ENCODE data around the gene PDK2.

PDK2 gene

DNA sequence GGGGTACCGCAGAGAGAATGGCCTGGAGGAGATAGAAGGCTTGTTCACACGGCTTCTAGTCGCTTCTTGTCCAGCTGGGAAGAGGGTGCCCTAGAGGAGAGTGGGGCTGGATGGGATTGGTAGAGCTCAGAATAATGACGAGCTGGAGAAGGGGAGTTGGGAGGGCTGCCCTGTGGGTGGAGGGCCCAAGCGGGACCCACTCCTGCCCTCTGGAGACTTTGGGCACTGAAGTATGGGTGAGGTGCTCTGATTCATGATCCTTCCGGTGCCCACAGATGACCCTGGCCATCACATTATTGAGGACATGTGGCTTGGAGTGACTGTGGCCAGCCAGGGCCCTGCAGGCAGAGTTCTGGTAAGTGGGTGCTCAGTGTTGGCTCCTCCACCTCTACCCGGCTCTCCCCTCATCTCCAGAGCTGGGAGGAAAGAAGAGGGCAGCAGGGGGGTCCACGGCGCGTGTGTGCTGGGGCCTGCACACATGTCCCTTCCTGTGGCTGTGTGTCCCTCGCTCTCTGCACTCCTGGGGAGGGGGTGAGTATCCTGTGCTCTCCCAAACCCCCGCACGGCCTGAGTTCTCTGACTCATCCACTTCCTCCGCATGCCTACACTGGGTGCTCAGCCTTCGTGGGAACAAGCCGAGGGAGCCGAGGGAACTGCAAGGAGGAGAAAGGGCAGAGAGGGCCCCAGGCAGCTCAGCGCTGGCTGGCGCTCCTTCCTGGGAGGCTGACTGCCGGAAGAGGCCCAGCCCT is 30.7 kb upstream of the PDK2 start:
- TF ChIP-seq CTCF (IDR thresholded peaks at IDR 0.05; ENCODE audit: poor library complexity, severe bottlenecking) = no peak
- Histone ChIP-seq H3K27me3 (ENCODE audit: insufficient read depth, poor library complexity, severe bottlenecking) (no peaks in the 10 kb centered on the region), H3K36me3 (ENCODE audit: low read depth) (peaks cover 90% of the 10 kb centered on the region), H3K27ac (ENCODE audit: poor library complexity, severe bottlenecking) (peak overlapping the region; percentile 100), H3K9me3 (ENCODE audit: severe bottlenecking) (no peaks in the 10 kb centered on the region), H3K4me3 (ENCODE audit: severe bottlenecking) (no peak overlapping the region), H3K4me1 (ENCODE audit: insufficient read depth, poor library complexity, severe bottlenecking) (peaks cover 56% of the 10 kb centered on the region)
- peak; percentile 58 for ATAC-seq (ENCODE audit: low read depth)
- peak; percentile 99 for DNase-seq (ENCODE audit: low spot score)

DNA sequence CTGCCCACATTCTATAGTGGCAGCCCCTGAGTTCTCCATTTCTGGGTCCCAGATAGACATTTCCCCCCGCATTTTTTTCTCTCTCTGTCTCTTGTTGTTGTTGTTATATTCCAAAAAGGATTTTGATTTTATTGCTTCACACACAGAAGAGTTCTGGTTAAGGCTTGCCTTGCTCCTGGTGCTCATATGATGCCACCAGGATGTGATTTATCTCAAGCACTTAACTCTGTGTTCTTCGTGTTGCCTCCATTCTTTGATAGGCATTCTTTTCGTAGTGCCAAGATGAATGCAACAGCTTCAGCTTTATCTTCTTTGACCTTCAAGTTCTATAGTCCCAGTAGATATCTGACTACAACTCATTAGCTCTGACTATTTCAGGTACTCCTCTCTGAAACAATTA is 30.1 kb upstream of the PDK2 start:
- Histone ChIP-seq H3K27ac (ENCODE audit: poor library complexity, severe bottlenecking) (peak overlapping the region; percentile 100), H3K36me3 (ENCODE audit: low read depth) (peaks cover 90% of the 10 kb centered on the region), H3K4me1 (ENCODE audit: insufficient read depth, poor library complexity, severe bottlenecking) (peaks cover 50% of the 10 kb centered on the region), H3K27me3 (ENCODE audit: insufficient read depth, poor library complexity, severe bottlenecking) (no peaks in the 10 kb centered on the region), H3K4me3 (ENCODE audit: severe bottlenecking) (no peak overlapping the region), H3K9me3 (ENCODE audit: severe bottlenecking) (no peaks in the 10 kb centered on the region)
- ATAC-seq (ENCODE audit: low read depth) = no peak
- no peak for DNase-seq (ENCODE audit: low spot score)
- TF ChIP-seq CTCF (IDR thresholded peaks at IDR 0.05; ENCODE audit: poor library complexity, severe bottlenecking) = no peak

DNA sequence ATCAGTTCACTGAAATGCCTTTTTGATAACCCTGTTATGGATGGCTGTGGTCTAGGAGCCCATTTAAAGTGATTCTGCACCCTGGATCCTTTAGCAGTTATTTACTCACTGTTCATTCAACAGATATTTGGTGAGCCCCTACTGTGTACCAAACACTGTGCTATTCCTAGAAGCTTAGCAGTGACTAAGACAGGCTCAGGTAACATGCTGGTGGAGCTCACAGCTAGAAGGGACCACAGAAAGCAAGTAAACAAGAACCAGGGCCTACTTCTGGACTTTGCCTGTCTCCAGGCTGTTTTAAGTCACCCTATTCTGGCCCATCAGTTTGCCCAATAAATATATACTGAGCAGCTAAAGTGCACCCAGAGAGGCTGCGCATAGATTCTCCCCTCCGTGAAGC is 28.2 kb upstream of the PDK2 start:
- TF ChIP-seq CTCF (IDR thresholded peaks at IDR 0.05; ENCODE audit: poor library complexity, severe bottlenecking) = no peak
- H3K4me3 ChIP-seq (ENCODE audit: severe bottlenecking) = no peak overlapping the region
- no peaks in the 10 kb centered on the region for H3K27me3 ChIP-seq (ENCODE audit: insufficient read depth, poor library complexity, severe bottlenecking)
- H3K4me1 ChIP-seq (ENCODE audit: insufficient read depth, poor library complexity, severe bottlenecking) = peaks cover 33% of the 10 kb centered on the region
- H3K27ac ChIP-seq (ENCODE audit: poor library complexity, severe bottlenecking) = peak overlapping the region; percentile 100
- H3K9me3 ChIP-seq (ENCODE audit: severe bottlenecking) = no peaks in the 10 kb centered on the region
- H3K36me3 ChIP-seq (ENCODE audit: low read depth) = peaks cover 93% of the 10 kb centered on the region
- no peak for ATAC-seq (ENCODE audit: low read depth)
- no peak for DNase-seq (ENCODE audit: low spot score)

DNA sequence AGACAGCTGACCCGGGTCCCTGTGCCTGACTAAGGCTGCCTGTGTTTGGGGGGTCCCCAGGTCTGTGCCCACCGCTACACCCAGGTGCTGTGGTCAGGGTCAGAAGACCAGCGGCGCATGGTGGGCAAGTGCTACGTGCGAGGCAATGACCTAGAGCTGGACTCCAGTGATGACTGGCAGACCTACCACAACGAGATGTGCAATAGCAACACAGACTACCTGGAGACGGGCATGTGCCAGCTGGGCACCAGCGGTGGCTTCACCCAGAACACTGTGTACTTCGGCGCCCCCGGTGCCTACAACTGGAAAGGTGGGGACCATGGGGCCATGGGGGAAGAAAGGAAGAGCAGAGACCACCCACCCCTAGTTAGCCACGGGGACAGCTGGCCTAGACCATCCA is 27.2 kb upstream of the PDK2 start:
- TF ChIP-seq CTCF (IDR thresholded peaks at IDR 0.05; ENCODE audit: poor library complexity, severe bottlenecking) = no peak
- H3K36me3 ChIP-seq (ENCODE audit: low read depth) = peaks cover 100% of the 10 kb centered on the region
- peak overlapping the region; percentile 100 for H3K27ac ChIP-seq (ENCODE audit: poor library complexity, severe bottlenecking)
- no peaks in the 10 kb centered on the region for H3K27me3 ChIP-seq (ENCODE audit: insufficient read depth, poor library complexity, severe bottlenecking)
- H3K9me3 ChIP-seq (ENCODE audit: severe bottlenecking) = no peaks in the 10 kb centered on the region
- H3K4me1 ChIP-seq (ENCODE audit: insufficient read depth, poor library complexity, severe bottlenecking) = peaks cover 26% of the 10 kb centered on the region
- DNase-seq (ENCODE audit: low spot score) = no peak
- no peak overlapping the region for H3K4me3 ChIP-seq (ENCODE audit: severe bottlenecking)
- ATAC-seq (ENCODE audit: low read depth) = no peak

Measured in RWPE2 (cell line).